Thyroid gland (tissue), 4 donors: ENCODE results near the gene ACAP3. TPM values are rescaled to one million over a fixed set of nuclear protein-coding genes. Genes with fewer than 3 reads are reported as not detected.

Source experiments
- DNase-seq, 2 donors: peaks; one replicate each; pipeline ENCODE4 v3.0.0-alpha.2; 2019
- H3K27ac ChIP-seq, 3 donors: fragments of 200-600 bp; sonication (generic); 1 replicate in 2 of 3; 2 replicates in 1 of 3; pipeline ENCODE4 v1.5.1; 2016 to 2019; ENCODE audit warnings: mild to moderate bottlenecking in 1 of 3, moderate library complexity in 1 of 3
- H3K27me3 ChIP-seq: fragments of 200-600 bp; sonication (generic); one replicate; pipeline ENCODE4 v1.5.1; 2019
- H3K36me3 ChIP-seq, 2 donors: fragments of 200-600 bp; sonication (generic); one replicate each; pipeline ENCODE4 v1.5.1; 2016 to 2019
- H3K4me1 ChIP-seq, 2 donors: fragments of 200-600 bp; sonication (generic); one replicate each; pipeline ENCODE4 v1.5.1; 2017 to 2019
- H3K4me3 ChIP-seq, 3 donors: fragments of 200-600 bp; sonication (generic); replicated peaks in 1 of 3; 1 replicate in 2 of 3; 2 replicates in 1 of 3; pipeline ENCODE4 v1.5.1; 2016; ENCODE audit warnings: mild to moderate bottlenecking in 1 of 3
- H3K9me3 ChIP-seq: fragments of 200-600 bp; sonication (generic); one replicate; pipeline ENCODE4 v1.5.1; 2017
- CTCF ChIP-seq, 6 experiments: fragments of 200-600 bp in 3 of 6; fragments of 450-650 bp in 3 of 6; sonication (generic) in 3 of 6; IDR thresholded peaks; one replicate each; pipeline ENCODE4 v1.5.1; 2016 to 2019; ENCODE audit warnings: antibody characterized with exemption in 6 of 6, mild to moderate bottlenecking in 2 of 6, inconsistent platforms in 1 of 6, moderate library complexity in 1 of 6
- POLR2A ChIP-seq, 2 donors: fragments of 450-650 bp; IDR thresholded peaks; one replicate each; pipeline ENCODE4 v1.6.1; 2017; ENCODE audit warnings: antibody characterized with exemption in 2 of 2, mild to moderate bottlenecking in 2 of 2, moderate library complexity in 1 of 2
- WGBS, 2 donors: methylation state at CpG; one replicate each; pipeline ENCODE4 v1.1.5; 2017; 5-methylcytosine and 5-hydroxymethylcytosine counted together
- intact Hi-C: fragments of 100-400 bp; cut with DNase I; formaldehyde crosslinking; loops from one replicate; pipeline ENCODE4 v1.15.1; 2023
- total RNA-seq, 4 donors: library from RNA; depleted of rRNA; stranded (reverse); fragments of >200 nt; gene quantifications; one replicate each; pipeline ENCODE4 v1.2.3, GENCODE V29; 2016

The ACAP3 gene
- total RNA-seq, 4 donors from 2014 or later = 31.6 to 51.2 (median 42.1) TPM

- Histone ChIP-seq H3K36me3 (no peaks in the 10 kb centered on the region), H3K4me3 (no peak overlapping the region), H3K4me1 (peaks cover 0 to 10% of the 10 kb centered on the region in 2 donors), H3K9me3 (no peaks in the 10 kb centered on the region), H3K27ac (no peak overlapping the region), H3K27me3 (no peaks in the 10 kb centered on the region)
- TF ChIP-seq CTCF (IDR thresholded peaks at IDR 0.05) (no peak), POLR2A (IDR thresholded peaks at IDR 0.05) (no peak)
- intact Hi-C loops = no loop called here
- 39 to 40% methylated on average over 3 to 12 of the region's 45 CpGs for WGBS, 2 donors
- DNase-seq = no peak
Observed at GRCh38 chr1:1245817-1246576, 61.7 kb downstream of the ACAP3 start.

GRCh38 chr1:1245178-1245816 lies 62.4 kb downstream of the ACAP3 start:
- TF ChIP-seq CTCF (IDR thresholded peaks at IDR 0.05) (no peak), POLR2A (IDR thresholded peaks at IDR 0.05) (no peak)
- Histone ChIP-seq H3K36me3 (no peaks in the 10 kb centered on the region), H3K27me3 (no peaks in the 10 kb centered on the region), H3K4me1 (peaks cover 0 to 10% of the 10 kb centered on the region in 2 donors), H3K4me3 (no peak overlapping the region), H3K27ac (no peak overlapping the region), H3K9me3 (no peaks in the 10 kb centered on the region)
- DNase-seq = no peak
- 72% methylated on average over 7 of the region's 23 CpGs; no CpG with 5 or more reads in 1 of the 2 donors for WGBS, 2 donors
- intact Hi-C loops = no loop called here

- H3K4me3 ChIP-seq = no peak overlapping the region
- intact Hi-C loops = no loop called here
- H3K36me3 ChIP-seq = no peaks in the 10 kb centered on the region
- TF ChIP-seq POLR2A (IDR thresholded peaks at IDR 0.05) (no peak), CTCF (IDR thresholded peaks at IDR 0.05) (no peak)
- no peak for DNase-seq
- 70 to 84% methylated on average over 10 to 30 of the region's 30 CpGs for WGBS, 2 donors
- no peaks in the 10 kb centered on the region for H3K27me3 ChIP-seq
- no peak overlapping the region for H3K27ac ChIP-seq
- no peaks in the 10 kb centered on the region for H3K9me3 ChIP-seq
- peaks cover 0 to 10% of the 10 kb centered on the region in 2 donors for H3K4me1 ChIP-seq
Observed at GRCh38 chr1:1244192-1244811, 63.4 kb downstream of the ACAP3 start.

- peaks cover 0 to 10% of the 10 kb centered on the region in 2 donors for H3K4me1 ChIP-seq
- H3K9me3 ChIP-seq = no peaks in the 10 kb centered on the region
- no peak overlapping the region for H3K4me3 ChIP-seq
- H3K27ac ChIP-seq = no peak overlapping the region
- DNase-seq = no peak
- H3K36me3 ChIP-seq = no peaks in the 10 kb centered on the region
- TF ChIP-seq CTCF (IDR thresholded peaks at IDR 0.05) = no peak
- TF ChIP-seq POLR2A (IDR thresholded peaks at IDR 0.05) = no peak
- no peaks in the 10 kb centered on the region for H3K27me3 ChIP-seq
- WGBS, 2 donors = 66 to 82% methylated on average over 12 to 23 of the region's 23 CpGs
- intact Hi-C loops = no loop called here
Observed at GRCh38 chr1:1243807-1244191, 63.9 kb downstream of the ACAP3 start.

- no peak overlapping the region for H3K4me3 ChIP-seq
- no peaks in the 10 kb centered on the region for H3K9me3 ChIP-seq
- no peaks in the 10 kb centered on the region for H3K27me3 ChIP-seq
- H3K36me3 ChIP-seq = no peaks in the 10 kb centered on the region
- H3K4me1 ChIP-seq = peaks cover 0 to 10% of the 10 kb centered on the region in 2 donors
- TF ChIP-seq CTCF (IDR thresholded peaks at IDR 0.05) = no peak
- TF ChIP-seq POLR2A (IDR thresholded peaks at IDR 0.05) = no peak
- H3K27ac ChIP-seq = no peak overlapping the region
- intact Hi-C loops = no loop called here
- DNase-seq = no peak
- 100% methylated on average over 3 to 4 of the region's 23 CpGs for WGBS, 2 donors
Observed at GRCh38 chr1:1243266-1243660, 64.5 kb downstream of the ACAP3 start.
